Colonic mucosa (tissue), 4 donors: ENCODE measurements around the gene MB21D2. TPM values are rescaled to one million over a fixed set of nuclear protein-coding genes. Genes with fewer than 3 reads are reported as not detected.

Experiments used
- DNase-seq: peaks from one replicate; pipeline ENCODE4 v3.0.0-alpha.2; 2020
- H3K27ac ChIP-seq: fragments of 200-600 bp; one replicate; pipeline ENCODE4 v1.8.0; 2021
- H3K27me3 ChIP-seq: fragments of 200-600 bp; one replicate; pipeline ENCODE4 v1.8.0; 2021
- H3K36me3 ChIP-seq: fragments of 200-600 bp; one replicate; pipeline ENCODE4 v1.8.0; 2021
- H3K4me1 ChIP-seq: fragments of 200-600 bp; one replicate; pipeline ENCODE4 v1.8.0; 2021; ENCODE audit warnings: mild to moderate bottlenecking
- H3K4me3 ChIP-seq: fragments of 200-600 bp; one replicate; pipeline ENCODE4 v1.8.0; 2021
- H3K9ac ChIP-seq, 2 donors: one replicate each; pipeline ENCODE4 v1.7.0; 2013; ENCODE audit warnings: control low read depth in 2 of 2, low read depth in 2 of 2, low read length in 2 of 2
- H3K9me3 ChIP-seq: fragments of 200-600 bp; one replicate; pipeline ENCODE4 v1.8.0; 2021
- CTCF ChIP-seq: fragments of 200-600 bp; IDR thresholded peaks from one replicate; pipeline ENCODE4 v1.8.0; 2022; ENCODE audit warnings: antibody characterized with exemption, mild to moderate bottlenecking
- intact Hi-C: fragments of 100-400 bp; cut with DNase I; formaldehyde crosslinking; loops from one replicate; pipeline ENCODE4 v1.14.1; 2022
- total RNA-seq, 2 donors: library from RNA; stranded (reverse); fragmentation: NEBNext Ultra II Directional in 1 of 2; extraction: Animal tissue kit (Norgen Biotek cat#: 25700) in 1 of 2; gene quantifications; one replicate each; pipeline ENCODE4 v1.2.1, GENCODE V29; 2021
- donor health status: healthy.
- donor health status: DM: no; HTN: no; CAD: no.
- donor health status: DM: no; HTN: no; CAD: no.

Gene MB21D2
- total RNA-seq, 2 donors from 2014 or later: 2.8 to 4.4 TPM

DNA sequence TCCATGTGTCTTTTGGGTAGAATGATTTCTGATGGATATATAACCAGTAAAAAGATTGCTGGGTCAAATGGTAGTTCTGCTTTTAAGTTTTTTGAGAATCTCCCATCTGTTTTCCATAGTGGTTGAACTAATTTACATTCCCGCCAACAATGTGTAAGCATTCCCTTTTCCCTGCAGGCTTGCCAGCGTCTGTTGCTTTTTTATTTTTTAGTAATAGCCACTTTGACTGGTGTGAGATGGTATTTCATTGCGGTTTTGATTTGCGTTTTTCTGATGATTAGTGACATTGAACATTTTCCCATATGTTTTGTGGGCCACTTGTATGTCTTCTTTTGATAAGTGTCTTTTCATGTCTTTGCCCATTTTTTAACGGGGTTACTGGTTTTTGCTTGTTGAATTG is 36.3 kb upstream of the MB21D2 start:
- Histone ChIP-seq H3K27ac (no peak overlapping the region), H3K4me3 (no peak overlapping the region), H3K9me3 (no peaks in the 10 kb centered on the region), H3K4me1 (no peaks in the 10 kb centered on the region), H3K36me3 (no peaks in the 10 kb centered on the region), H3K27me3 (no peaks in the 10 kb centered on the region), H3K9ac (no peak overlapping the region)
- intact Hi-C loops: no loop called here
- TF ChIP-seq CTCF: no peak
- DNase-seq: no peak

DNA sequence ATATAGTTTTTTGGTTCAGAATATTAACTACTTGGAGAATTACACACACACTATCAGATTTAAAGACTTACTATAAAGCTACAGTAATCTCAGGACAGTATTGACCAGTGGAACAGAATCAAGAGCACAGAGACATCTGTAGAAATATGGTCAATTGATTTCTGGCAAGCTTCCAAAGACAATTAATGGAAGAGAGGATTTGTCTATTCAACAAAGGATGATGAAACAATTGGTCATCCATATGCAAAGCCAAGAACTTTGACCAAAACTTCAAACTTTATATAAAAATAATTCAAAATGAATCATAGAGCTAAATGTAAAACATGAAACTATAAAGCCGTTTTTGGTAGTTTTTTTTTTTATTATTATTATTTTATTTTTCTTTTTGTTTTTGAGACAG is 29.8 kb upstream of the MB21D2 start:
- intact Hi-C loops: no loop called here
- no peak for TF ChIP-seq CTCF
- no peak overlapping the region for H3K27ac ChIP-seq

DNA sequence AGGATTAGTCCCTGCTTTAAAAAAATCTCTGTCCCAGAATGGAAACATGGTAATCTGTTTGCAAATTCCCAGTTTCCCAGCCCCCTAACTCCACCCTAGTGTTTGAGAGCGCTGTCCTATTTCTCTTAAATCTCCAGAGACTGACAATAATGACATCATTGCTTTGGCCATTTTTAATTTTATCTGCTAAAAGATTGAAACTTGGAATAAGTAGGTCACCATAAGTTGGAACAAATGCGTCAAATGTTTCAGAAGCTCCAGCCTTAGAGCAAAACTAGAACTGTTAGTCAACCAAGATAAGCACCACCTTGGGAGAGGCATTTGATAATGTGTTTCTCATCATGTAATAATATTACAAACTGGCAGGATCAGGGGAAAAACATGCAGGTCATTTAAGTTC is 25.7 kb upstream of the MB21D2 start:
- no peaks in the 10 kb centered on the region for H3K9me3 ChIP-seq
- no peak overlapping the region for H3K9ac ChIP-seq
- H3K4me3 ChIP-seq: no peak overlapping the region
- H3K36me3 ChIP-seq: no peaks in the 10 kb centered on the region
- H3K4me1 ChIP-seq: no peaks in the 10 kb centered on the region
- DNase-seq: no peak
- H3K27ac ChIP-seq: no peak overlapping the region
- no peaks in the 10 kb centered on the region for H3K27me3 ChIP-seq
- intact Hi-C loops: no loop called here
- TF ChIP-seq CTCF: no peak

More for the DNA sequence above, 29.8 kb upstream of the MB21D2 start:
- Histone ChIP-seq H3K9ac (no peak overlapping the region), H3K36me3 (no peaks in the 10 kb centered on the region), H3K9me3 (no peaks in the 10 kb centered on the region), H3K27me3 (no peaks in the 10 kb centered on the region), H3K4me1 (no peaks in the 10 kb centered on the region), H3K4me3 (no peak overlapping the region)
- no peak for DNase-seq

DNA sequence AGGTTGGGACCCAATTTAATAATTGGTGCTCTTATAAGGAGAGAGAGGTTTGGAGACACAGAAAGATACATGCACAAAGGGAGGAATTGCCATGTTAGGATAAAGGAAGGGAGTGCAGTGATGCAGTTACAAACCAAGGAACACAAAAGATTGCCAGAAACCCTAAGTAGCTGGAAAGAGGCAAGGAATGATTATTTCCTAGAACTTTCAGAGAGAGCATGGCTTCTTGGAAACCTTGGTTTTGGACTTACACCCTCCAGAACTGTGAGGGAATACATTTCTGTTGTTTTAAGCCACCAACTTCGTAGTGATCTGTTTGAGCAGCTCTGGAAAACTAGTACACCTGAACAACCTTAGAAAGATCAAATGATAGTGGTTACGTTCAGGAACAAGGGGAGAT is 25.0 kb upstream of the MB21D2 start:
- H3K4me1 ChIP-seq: no peaks in the 10 kb centered on the region

DNA sequence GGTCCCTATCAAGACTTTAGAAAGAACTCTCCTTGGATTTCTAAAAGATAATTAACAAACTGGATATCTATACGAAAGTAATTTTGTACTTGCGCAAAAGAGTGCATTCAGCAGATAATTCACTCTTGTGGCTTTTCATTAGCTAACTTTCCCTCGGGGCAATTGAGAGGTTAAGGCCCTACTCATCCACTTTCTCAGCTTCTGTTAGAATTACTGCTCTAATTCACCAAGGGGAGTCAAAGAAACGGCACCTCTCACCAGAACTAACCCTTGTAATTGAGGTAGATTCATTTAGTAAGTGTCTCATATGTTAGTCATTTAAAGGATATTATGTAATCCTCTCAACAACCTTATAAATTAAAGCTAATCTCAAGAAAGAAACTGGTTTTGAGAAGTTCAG is 22.5 kb upstream of the MB21D2 start:
- intact Hi-C loops: no loop called here
- Histone ChIP-seq H3K27me3 (no peaks in the 10 kb centered on the region), H3K9ac (no peak overlapping the region), H3K4me3 (no peak overlapping the region), H3K36me3 (no peaks in the 10 kb centered on the region), H3K9me3 (no peaks in the 10 kb centered on the region), H3K4me1 (no peaks in the 10 kb centered on the region), H3K27ac (no peak overlapping the region)
- TF ChIP-seq CTCF: no peak
- DNase-seq: no peak

More for the DNA sequence above, 25.0 kb upstream of the MB21D2 start:
- no peak overlapping the region for H3K27ac ChIP-seq
- H3K27me3 ChIP-seq: no peaks in the 10 kb centered on the region
- no peaks in the 10 kb centered on the region for H3K9me3 ChIP-seq
- H3K4me3 ChIP-seq: no peak overlapping the region
- no peak for TF ChIP-seq CTCF
- no peak overlapping the region for H3K9ac ChIP-seq
- intact Hi-C loops: no loop called here
- DNase-seq: no peak
- H3K36me3 ChIP-seq: no peaks in the 10 kb centered on the region

- Histone ChIP-seq H3K27ac (no peak overlapping the region), H3K27me3 (no peaks in the 10 kb centered on the region), H3K9ac (no peak overlapping the region), H3K4me1 (no peaks in the 10 kb centered on the region), H3K9me3 (no peaks in the 10 kb centered on the region), H3K4me3 (no peak overlapping the region), H3K36me3 (no peaks in the 10 kb centered on the region)
- no peak for DNase-seq
- intact Hi-C loops: no loop called here
- TF ChIP-seq CTCF: no peak
Observed at GRCh38 chr3:192935441-192935840, 17.8 kb upstream of the MB21D2 start.
